SK-N-SH (cell line): ENCODE data around the gene GNL3L. TPM values are rescaled to one million over a fixed set of nuclear protein-coding genes. Genes with fewer than 3 reads are reported as not detected.

Experiments
- CTCF ChIA-PET: fragments of 300-600, 350-600 bp; formaldehyde crosslinking; extraction: SDS; loops from one replicate; lab custom pipeline; 2021; lab: Yijun Ruan, JAX
- POLR2A ChIA-PET: fragments of 350-600 bp; sonication (Branson Sonifier 250); formaldehyde crosslinking; extraction: SDS; loops from one replicate; lab custom pipeline; 2020; ENCODE audit warnings: antibody characterized with exemption, inconsistent platforms; lab: Yijun Ruan, JAX
- DNase-seq: peaks from one replicate; pipeline ENCODE4 v3.0.0; 2012
- H2AFZ ChIP-seq: fragments of 200-600 bp; sonication (generic); 2 replicates; pipeline ENCODE4 v1.8.1; 2016; ENCODE audit warnings: antibody characterized with exemption, mild to moderate bottlenecking, low read depth
- H3F3A ChIP-seq: fragments of 200-600 bp; sonication (generic); replicated peaks from 2 replicates; pipeline ENCODE3; 2016; ENCODE audit warnings: antibody characterized with exemption, mild to moderate bottlenecking; ENCODE audit not compliant: insufficient read depth
- H3K27ac ChIP-seq, 2 experiments: fragments of 200-500 bp in 1 of 2; fragments of 200-600 bp in 1 of 2; sonication (Bioruptor generic) in 1 of 2; sonication (generic), shearing (Covaris generic) in 1 of 2; 2 replicates each; pipeline versions ENCODE4 v1.5.1 to v1.6.1; 2014 to 2016; ENCODE audit warnings: low read depth in 2 of 2, inconsistent platforms in 1 of 2, low read length in 1 of 2, mild to moderate bottlenecking in 1 of 2, mixed read lengths in 1 of 2
- H3K27me3 ChIP-seq: fragments of 200-600 bp; sonication (generic), shearing (Covaris generic); 2 replicates; pipeline ENCODE4 v1.6.1; 2016; ENCODE audit warnings: mixed run types; ENCODE audit not compliant: insufficient read depth
- H3K36me3 ChIP-seq, 2 experiments: fragments of 200-500 bp in 1 of 2; fragments of 200-600 bp in 1 of 2; sonication (Bioruptor generic) in 1 of 2; sonication (generic) in 1 of 2; replicated peaks in 1 of 2; 2 replicates each; pipeline versions ENCODE3 to v1.5.1; 2014 to 2016; ENCODE audit warnings: low read length in 1 of 2, mild to moderate bottlenecking in 1 of 2; ENCODE audit not compliant: insufficient read depth in 2 of 2, control insufficient read depth in 1 of 2
- H3K4me1 ChIP-seq, 2 experiments: fragments of 200-500 bp in 1 of 2; fragments of 200-600 bp in 1 of 2; sonication (Bioruptor generic) in 1 of 2; sonication (generic), shearing (Covaris generic) in 1 of 2; 2 replicates each; pipeline versions ENCODE4 v1.5.1 to v1.6.1; 2014 to 2016; ENCODE audit warnings: low read depth in 1 of 2, low read length in 1 of 2, mixed run types in 1 of 2; ENCODE audit not compliant: insufficient read depth in 2 of 2, control insufficient read depth in 1 of 2
- H3K4me2 ChIP-seq: fragments of 200-600 bp; sonication (generic), shearing (Covaris generic); 2 replicates; pipeline ENCODE4 v1.6.1; 2017; ENCODE audit warnings: mixed run types
- H3K4me3 ChIP-seq, 2 experiments: fragments of 200-500 bp in 1 of 2; fragments of 200-600 bp in 1 of 2; sonication (Bioruptor generic) in 1 of 2; sonication (generic), shearing (Covaris generic) in 1 of 2; 2 replicates each; pipeline versions ENCODE4 v1.5.1 to v1.8.1; 2014 to 2016; ENCODE audit warnings: low read depth in 2 of 2, inconsistent platforms in 1 of 2, low read length in 1 of 2, mild to moderate bottlenecking in 1 of 2, mixed read lengths in 1 of 2, moderate library complexity in 1 of 2
- H3K79me2 ChIP-seq: fragments of 200-600 bp; sonication (generic); 2 replicates; pipeline ENCODE4 v1.8.1; 2017; ENCODE audit warnings: mild to moderate bottlenecking; ENCODE audit not compliant: insufficient read depth
- H3K9ac ChIP-seq: fragments of 200-600 bp; sonication (generic); 2 replicates; pipeline ENCODE4 v1.6.1; 2017; ENCODE audit warnings: mixed run types
- H3K9me2 ChIP-seq: fragments of 200-600 bp; sonication (generic); 2 replicates; pipeline ENCODE4 v1.6.1; 2017; ENCODE audit warnings: mixed run types
- H3K9me3 ChIP-seq: fragments of 200-600 bp; sonication (generic); 2 replicates; pipeline ENCODE4 v1.6.1; 2017; ENCODE audit warnings: mixed run types, mild to moderate bottlenecking, moderate library complexity
- H4K20me1 ChIP-seq: fragments of 200-600 bp; sonication (generic); 2 replicates; pipeline ENCODE4 v1.6.1; 2017; ENCODE audit warnings: mild to moderate bottlenecking, mixed run types; ENCODE audit not compliant: insufficient read depth
- CHD2 ChIP-seq: fragments of 150-350 bp; IDR thresholded peaks from 2 replicates; pipeline ENCODE4 v1.6.1; 2018; ENCODE audit warnings: low read length; ENCODE audit not compliant: partially characterized antibody
- CTCF ChIP-seq: fragments of 200-600 bp; sonication (generic); IDR thresholded peaks from 2 replicates; pipeline ENCODE4 v1.6.1; 2017; ENCODE audit warnings: antibody characterized with exemption, mild to moderate bottlenecking, moderate library complexity
- GABPA ChIP-seq: IDR thresholded peaks from 2 replicates; pipeline ENCODE4 v1.4.0; 2012; ENCODE audit warnings: low read depth, mild to moderate bottlenecking
- MEF2A ChIP-seq: IDR thresholded peaks from 2 replicates; pipeline ENCODE4 v1.4.0; 2012; ENCODE audit warnings: low read depth, borderline replicate concordance
- MXI1 ChIP-seq: IDR thresholded peaks from 2 replicates; pipeline ENCODE4 v1.6.1; 2012; ENCODE audit warnings: mild to moderate bottlenecking, low read depth, low read length, improper control_type of control experiment
- NFIC ChIP-seq: IDR thresholded peaks from 2 replicates; pipeline ENCODE4 v1.4.0; 2012; ENCODE audit warnings: borderline replicate concordance
- RAD21 ChIP-seq: IDR thresholded peaks from 2 replicates; pipeline ENCODE4 v1.6.1; 2012; ENCODE audit warnings: mild to moderate bottlenecking, low read length
- RCOR1 ChIP-seq: fragments of 150-350 bp; IDR thresholded peaks from 2 replicates; pipeline ENCODE4 v1.6.1; 2017; ENCODE audit warnings: antibody characterized with exemption, low read length
- RFX5 ChIP-seq: IDR thresholded peaks from 2 replicates; pipeline ENCODE4 v1.6.1; 2012; ENCODE audit warnings: mild to moderate bottlenecking, improper control_type of control experiment, low read length
- RXRA ChIP-seq: IDR thresholded peaks from 2 replicates; pipeline ENCODE4 v1.4.0; 2012; ENCODE audit warnings: low read depth, mild to moderate bottlenecking, borderline replicate concordance
- SIN3A ChIP-seq: IDR thresholded peaks from 2 replicates; pipeline ENCODE4 v1.6.1; 2012; ENCODE audit warnings: low read depth, mild to moderate bottlenecking, low read length, moderate library complexity, borderline replicate concordance
- TAF1 ChIP-seq: IDR thresholded peaks from 2 replicates; pipeline ENCODE4 v1.6.1; 2012; ENCODE audit warnings: low read depth, mild to moderate bottlenecking, low read length, moderate library complexity, borderline replicate concordance
- TEAD4 ChIP-seq: IDR thresholded peaks from 2 replicates; pipeline ENCODE4 v1.4.0; 2012; ENCODE audit warnings: mild to moderate bottlenecking, borderline replicate concordance; ENCODE audit not compliant: insufficient read depth
- USF1 ChIP-seq: IDR thresholded peaks from 2 replicates; pipeline ENCODE4 v1.4.0; 2012; ENCODE audit warnings: low read depth, borderline replicate concordance
- WGBS: methylation state at CpG from one replicate; pipeline ENCODE4 v1.1.6; 2017; ENCODE audit warnings: low lambda C conversion rate; 5-methylcytosine and 5-hydroxymethylcytosine counted together
- polyA plus RNA-seq, 3 experiments: library from polyadenylated mRNA; depleted of rRNA; stranded (reverse); fragments of >200 nt; gene quantifications; 2 replicates each; pipeline ENCODE4 v1.2.3, GENCODE V29; 2012
- TF ChIP-seq, protein P1 (sequence below): IDR thresholded peaks from 2 replicates; pipeline ENCODE4 v1.4.0; 2012; ENCODE audit warnings: low read depth
- TF ChIP-seq, protein P2 (sequence below): IDR thresholded peaks from 2 replicates; pipeline ENCODE4; 2012

Gene GNL3L
- polyA plus RNA-seq, 1 of the 3 experiments (the other 2 are of a cell fraction): 16.3 TPM

DNA sequence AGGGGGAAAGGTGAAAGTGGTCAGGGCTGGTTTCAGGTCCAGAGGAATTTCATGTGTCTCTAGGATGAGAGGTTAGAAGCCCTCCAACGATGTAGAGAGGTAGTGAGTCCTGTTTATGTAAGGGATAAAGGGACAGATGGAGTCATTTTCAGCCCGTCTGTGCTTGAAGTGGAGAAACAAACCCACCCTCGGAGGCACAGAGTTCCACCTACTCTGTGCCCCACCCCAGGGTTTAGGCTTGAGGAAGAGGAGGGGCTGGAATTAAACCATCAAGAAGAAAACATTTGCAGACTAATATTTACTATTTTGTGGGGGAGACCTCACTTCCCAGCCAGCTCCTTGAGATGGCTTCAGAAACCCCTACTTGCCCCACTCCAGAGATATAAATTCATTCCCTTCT lies 868 bp upstream of the GNL3L start:
- Histone ChIP-seq H3F3A (no peaks in the 10 kb centered on the region), H3K79me2 (peaks cover 39% of the 10 kb centered on the region), H3K4me2 (no peak overlapping the region), H3K9ac (no peak overlapping the region), H3K9me3 (no peaks in the 10 kb centered on the region), H3K36me3 (peaks cover 0 to 10% of the 10 kb centered on the region in 2 experiments), H2AFZ (peak overlapping the region; percentile 12; the same call in 1 of the 2 replicates), H3K4me1 (peaks cover 0 to 15% of the 10 kb centered on the region in 2 experiments; a peak in 1 of 4 replicates), H3K9me2 (no peaks in the 10 kb centered on the region), H3K27ac (peak overlapping the region; percentile 61 to 92; a peak in 2 of 4 replicates), H3K27me3 (no peaks in the 10 kb centered on the region; the same call in 1 of the 2 replicates), H4K20me1 (no peaks in the 10 kb centered on the region), H3K4me3 (no peak overlapping the region)
- POLR2A ChIA-PET: interaction anchor here (0.6 to 1.4 kb wide), 2 partner anchors 110 to 245 kb away, joined by 3 to 8 read pairs; no protein-coding TSS in a partner anchor
- CTCF ChIA-PET: no interaction called here
- 31% methylated on average over 3 of the region's 3 CpGs for WGBS
- no peak for TF ChIP-seq CHD2
- TF ChIP-seq RCOR1: no peak
- no peak for DNase-seq

GRCh38 chrX:54530357-54530900 lies 410 bp downstream of the GNL3L start:
- no peaks in the 10 kb centered on the region for H4K20me1 ChIP-seq
- H3K4me3 ChIP-seq: peak overlapping the region; percentile 68 to 76
- H3K27ac ChIP-seq: peak overlapping the region; percentile 75 to 81
- POLR2A ChIA-PET: interaction anchor here (0.6 to 1.4 kb wide), 3 partner anchors 51 to 109 kb away, joined by 3 to 8 read pairs (median 3); no protein-coding TSS in a partner anchor
- no peaks in the 10 kb centered on the region; the same call in 1 of the 2 replicates for H3K27me3 ChIP-seq
- H2AFZ ChIP-seq: peak overlapping the region; percentile 93
- peaks cover 0 to 15% of the 10 kb centered on the region in 2 experiments; a peak in 1 of 4 replicates for H3K4me1 ChIP-seq
- H3K9me3 ChIP-seq: no peaks in the 10 kb centered on the region
- DNase-seq: no peak
- 14% methylated on average over 18 of the region's 22 CpGs for WGBS
- peak overlapping the region; percentile 88 for H3K9ac ChIP-seq
- peaks cover 0 to 10% of the 10 kb centered on the region in 2 experiments for H3K36me3 ChIP-seq
- TF ChIP-seq, protein P1, sequence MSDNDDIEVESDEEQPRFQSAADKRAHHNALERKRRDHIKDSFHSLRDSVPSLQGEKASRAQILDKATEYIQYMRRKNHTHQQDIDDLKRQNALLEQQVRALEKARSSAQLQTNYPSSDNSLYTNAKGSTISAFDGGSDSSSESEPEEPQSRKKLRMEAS: peak; percentile 81; the same call in 1 of the 2 replicates
- TF ChIP-seq MEF2A (no peak), CTCF (no peak), USF1 (no peak), TEAD4 (no peak), RAD21 (no peak), MXI1 (peak; percentile 95), RXRA (no peak), RFX5 (no peak), NFIC (no peak), GABPA (peak; percentile 17), TAF1 (no peak), SIN3A (no peak)
- TF ChIP-seq, protein P2, sequence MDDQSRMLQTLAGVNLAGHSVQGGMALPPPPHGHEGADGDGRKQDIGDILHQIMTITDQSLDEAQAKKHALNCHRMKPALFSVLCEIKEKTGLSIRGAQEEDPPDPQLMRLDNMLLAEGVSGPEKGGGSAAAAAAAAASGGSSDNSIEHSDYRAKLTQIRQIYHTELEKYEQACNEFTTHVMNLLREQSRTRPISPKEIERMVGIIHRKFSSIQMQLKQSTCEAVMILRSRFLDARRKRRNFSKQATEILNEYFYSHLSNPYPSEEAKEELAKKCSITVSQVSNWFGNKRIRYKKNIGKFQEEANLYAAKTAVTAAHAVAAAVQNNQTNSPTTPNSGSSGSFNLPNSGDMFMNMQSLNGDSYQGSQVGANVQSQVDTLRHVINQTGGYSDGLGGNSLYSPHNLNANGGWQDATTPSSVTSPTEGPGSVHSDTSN: no peak
- H3K9me2 ChIP-seq: no peaks in the 10 kb centered on the region
- H3K79me2 ChIP-seq: peaks cover 51% of the 10 kb centered on the region
- CTCF ChIA-PET: no interaction called here
- H3K4me2 ChIP-seq: peak overlapping the region; percentile 79
- H3F3A ChIP-seq: no peaks in the 10 kb centered on the region
